Mucosa of stomach (tissue), 1 donor: ENCODE data around the gene CARTPT.

Experiments
- H3K27me3 ChIP-seq: one replicate; pipeline ENCODE4 v1.7.0; 2013; ENCODE audit warnings: mild to moderate bottlenecking, low read length; ENCODE audit not compliant: control insufficient read depth, insufficient read depth
- H3K36me3 ChIP-seq: one replicate; pipeline ENCODE4 v1.7.0; 2013; ENCODE audit warnings: low read length; ENCODE audit not compliant: control insufficient read depth, insufficient read depth
- H3K4me1 ChIP-seq: one replicate; pipeline ENCODE4 v1.7.0; 2013; ENCODE audit warnings: mild to moderate bottlenecking, low read length; ENCODE audit not compliant: control insufficient read depth, insufficient read depth
- H3K4me3 ChIP-seq: one replicate; pipeline ENCODE4 v1.7.0; 2013; ENCODE audit warnings: low read length
- H3K9ac ChIP-seq: one replicate; pipeline ENCODE4 v1.7.0; 2013; ENCODE audit warnings: mild to moderate bottlenecking, low read length, moderate library complexity
- H3K9me3 ChIP-seq: one replicate; pipeline ENCODE4 v1.7.0; 2013; ENCODE audit warnings: mild to moderate bottlenecking, low read length, moderate library complexity; ENCODE audit not compliant: control insufficient read depth
- donor health status: Pancreatic carcinoma.

CARTPT gene

GRCh38 chr5:71738662-71739361 is 19.7 kb downstream of the CARTPT start:
- no peak overlapping the region for H3K4me3 ChIP-seq
- H3K27me3 ChIP-seq: no peaks in the 10 kb centered on the region
- no peaks in the 10 kb centered on the region for H3K9me3 ChIP-seq
- no peak overlapping the region for H3K9ac ChIP-seq
- no peaks in the 10 kb centered on the region for H3K36me3 ChIP-seq
- H3K4me1 ChIP-seq: peaks cover 9% of the 10 kb centered on the region

- Histone ChIP-seq H3K36me3 (no peaks in the 10 kb centered on the region), H3K4me3 (no peak overlapping the region), H3K27me3 (no peaks in the 10 kb centered on the region), H3K9ac (no peak overlapping the region), H3K4me1 (peaks cover 19% of the 10 kb centered on the region), H3K9me3 (no peaks in the 10 kb centered on the region)
Observed at GRCh38 chr5:71740015-71740753, 21.1 kb downstream of the CARTPT start.

- H3K4me1 ChIP-seq: peaks cover 21% of the 10 kb centered on the region
- no peaks in the 10 kb centered on the region for H3K36me3 ChIP-seq
- no peaks in the 10 kb centered on the region for H3K27me3 ChIP-seq
- no peak overlapping the region for H3K4me3 ChIP-seq
- no peaks in the 10 kb centered on the region for H3K9me3 ChIP-seq
- H3K9ac ChIP-seq: peak overlapping the region; percentile 10
Observed at GRCh38 chr5:71743155-71743554, 24.1 kb downstream of the CARTPT start.

- H3K36me3 ChIP-seq: no peaks in the 10 kb centered on the region
- H3K9ac ChIP-seq: no peak overlapping the region
- no peaks in the 10 kb centered on the region for H3K9me3 ChIP-seq
- H3K4me3 ChIP-seq: no peak overlapping the region
- no peaks in the 10 kb centered on the region for H3K27me3 ChIP-seq
- peaks cover 29% of the 10 kb centered on the region for H3K4me1 ChIP-seq
Observed at GRCh38 chr5:71744009-71744790, 25.1 kb downstream of the CARTPT start.

- H3K36me3 ChIP-seq: no peaks in the 10 kb centered on the region
- no peaks in the 10 kb centered on the region for H3K27me3 ChIP-seq
- H3K9me3 ChIP-seq: no peaks in the 10 kb centered on the region
- peaks cover 38% of the 10 kb centered on the region for H3K4me1 ChIP-seq
- H3K4me3 ChIP-seq: no peak overlapping the region
- no peak overlapping the region for H3K9ac ChIP-seq
Observed at GRCh38 chr5:71747182-71747581, 28.1 kb downstream of the CARTPT start.

GRCh38 chr5:71748360-71748759 is 29.3 kb downstream of the CARTPT start:
- Histone ChIP-seq H3K36me3 (no peaks in the 10 kb centered on the region), H3K27me3 (no peaks in the 10 kb centered on the region), H3K4me1 (peaks cover 33% of the 10 kb centered on the region), H3K4me3 (no peak overlapping the region), H3K9ac (no peak overlapping the region), H3K9me3 (no peaks in the 10 kb centered on the region)

- Histone ChIP-seq H3K9me3 (no peaks in the 10 kb centered on the region), H3K27me3 (no peaks in the 10 kb centered on the region), H3K36me3 (no peaks in the 10 kb centered on the region), H3K9ac (no peak overlapping the region), H3K4me1 (peaks cover 19% of the 10 kb centered on the region), H3K4me3 (no peak overlapping the region)
Observed at GRCh38 chr5:71751422-71751821, 32.3 kb downstream of the CARTPT start.

GRCh38 chr5:71752441-71753190 is 33.5 kb downstream of the CARTPT start:
- no peak overlapping the region for H3K4me3 ChIP-seq
- no peaks in the 10 kb centered on the region for H3K27me3 ChIP-seq

GRCh38 chr5:71757590-71758543 is 38.8 kb downstream of the CARTPT start:
- Histone ChIP-seq H3K36me3 (no peaks in the 10 kb centered on the region), H3K27me3 (no peaks in the 10 kb centered on the region), H3K4me1 (peaks cover 4% of the 10 kb centered on the region), H3K9me3 (no peaks in the 10 kb centered on the region), H3K9ac (peak overlapping the region; percentile 54), H3K4me3 (no peak overlapping the region)

More at GRCh38 chr5:71752441-71753190, 33.5 kb downstream of the CARTPT start:
- H3K9me3 ChIP-seq: no peaks in the 10 kb centered on the region
- no peak overlapping the region for H3K9ac ChIP-seq
- peaks cover 21% of the 10 kb centered on the region for H3K4me1 ChIP-seq
- no peaks in the 10 kb centered on the region for H3K36me3 ChIP-seq

GRCh38 chr5:71762826-71763225 is 43.8 kb downstream of the CARTPT start:
- H3K36me3 ChIP-seq: no peaks in the 10 kb centered on the region
- no peaks in the 10 kb centered on the region for H3K4me1 ChIP-seq
- no peaks in the 10 kb centered on the region for H3K27me3 ChIP-seq
- no peaks in the 10 kb centered on the region for H3K9me3 ChIP-seq
- no peak overlapping the region for H3K4me3 ChIP-seq
- no peak overlapping the region for H3K9ac ChIP-seq

GRCh38 chr5:71767661-71768060 is 48.6 kb downstream of the CARTPT start:
- Histone ChIP-seq H3K9me3 (no peaks in the 10 kb centered on the region), H3K4me3 (no peak overlapping the region), H3K27me3 (no peaks in the 10 kb centered on the region), H3K36me3 (no peaks in the 10 kb centered on the region), H3K9ac (no peak overlapping the region), H3K4me1 (no peaks in the 10 kb centered on the region)
